Activated CD8-positive, alpha-beta T cell treated with anti-CD3 and anti-CD28 coated beads, Interleukin-2, amount 10 ng/mL, durations not matched to agents 7 days and 5 days (primary cell): Measurements from ENCODE around the gene BLMH. TPM values are rescaled to one million over a fixed set of nuclear protein-coding genes. Genes with fewer than 3 reads are reported as not detected.

Source experiments
- ATAC-seq: fragments of 150-1000 bp; cut with Tn5 transposase; one replicate; pipeline ENCODE4 v1.10.0; 2021; ENCODE audit warnings: moderate library complexity
- CTCF ChIA-PET: fragments of 350-600 bp; sonication (Branson Sonifier 250); formaldehyde crosslinking; loops from one replicate; lab custom pipeline; 2021; ENCODE audit warnings: antibody characterized with exemption; lab: Charles Lee
- POLR2A ChIA-PET: fragments of 350-600 bp; sonication (Branson Sonifier 250); formaldehyde crosslinking; loops from one replicate; lab custom pipeline; 2021; ENCODE audit warnings: antibody characterized with exemption; lab: Charles Lee
- DNase-seq: peaks from one replicate; pipeline ENCODE4 v3.0.0-alpha.2; 2020
- H3K27ac Mint-ChIP-seq: one replicate; pipeline ENCODE4 v1.8.0; 2021; ENCODE audit warnings: mild to moderate bottlenecking, mixed read lengths
- H3K27me3 Mint-ChIP-seq: one replicate; pipeline ENCODE4 v1.8.0; 2021; ENCODE audit warnings: low read depth, mixed read lengths
- H3K36me3 Mint-ChIP-seq: one replicate; pipeline ENCODE4 v1.8.0; 2021; ENCODE audit warnings: low read depth, mixed read lengths
- H3K4me1 Mint-ChIP-seq: one replicate; pipeline ENCODE4 v1.8.0; 2021; ENCODE audit warnings: low read depth, mixed read lengths
- H3K4me3 Mint-ChIP-seq: one replicate; pipeline ENCODE4 v1.8.0; 2021; ENCODE audit warnings: mild to moderate bottlenecking, mixed read lengths
- H3K9me3 Mint-ChIP-seq: one replicate; pipeline ENCODE4 v1.8.0; 2022; ENCODE audit warnings: mixed read lengths; ENCODE audit not compliant: insufficient read depth
- total RNA-seq, 2 experiments: library from RNA; stranded (reverse); gene quantifications; one replicate each; pipeline ENCODE4 v1.2.3, GENCODE V29; 2021

BLMH gene
- total RNA-seq, 2 experiments from 2014 or later = 57.9 to 61.1 TPM

- peaks cover 2% of the 10 kb centered on the region for H3K27me3 Mint-ChIP-seq
- CTCF ChIA-PET = interaction anchor here (1.1 kb wide), 1 partner anchor 200 kb away, joined by 3 read pairs; no protein-coding TSS in a partner anchor
- H3K27ac Mint-ChIP-seq = no peak overlapping the region
- no peak overlapping the region for H3K4me3 Mint-ChIP-seq
- peaks cover 7% of the 10 kb centered on the region for H3K4me1 Mint-ChIP-seq
- POLR2A ChIA-PET = interaction anchor here (0.6 kb wide), 1 partner anchor 93 kb away, joined by 3 read pairs; no protein-coding TSS in a partner anchor
- no peaks in the 10 kb centered on the region for H3K9me3 Mint-ChIP-seq
- ATAC-seq (no peak), DNase-seq (no peak)
- H3K36me3 Mint-ChIP-seq = no peaks in the 10 kb centered on the region
Measured at GRCh38 chr17:30304778-30305177, 13.0 kb upstream of the BLMH start.

GRCh38 chr17:30302241-30302640 is 10.5 kb upstream of the BLMH start:
- POLR2A ChIA-PET = no interaction called here
- H3K27ac Mint-ChIP-seq = no peak overlapping the region
- no peak for DNase-seq

GRCh38 chr17:30300818-30301217 is 9.1 kb upstream of the BLMH start:
- no peak for DNase-seq
- POLR2A ChIA-PET = no interaction called here
- no peak overlapping the region for H3K27ac Mint-ChIP-seq

More at GRCh38 chr17:30302241-30302640, 10.5 kb upstream of the BLMH start:
- H3K4me3 Mint-ChIP-seq = no peak overlapping the region
- ATAC-seq = no peak
- H3K9me3 Mint-ChIP-seq = no peaks in the 10 kb centered on the region
- CTCF ChIA-PET = interaction anchor here (1.1 kb wide), 1 partner anchor 34 kb away, joined by 3 read pairs; no protein-coding TSS in a partner anchor
- H3K4me1 Mint-ChIP-seq = peaks cover 7% of the 10 kb centered on the region
- no peaks in the 10 kb centered on the region for H3K36me3 Mint-ChIP-seq
- H3K27me3 Mint-ChIP-seq = peaks cover 2% of the 10 kb centered on the region

DNA sequence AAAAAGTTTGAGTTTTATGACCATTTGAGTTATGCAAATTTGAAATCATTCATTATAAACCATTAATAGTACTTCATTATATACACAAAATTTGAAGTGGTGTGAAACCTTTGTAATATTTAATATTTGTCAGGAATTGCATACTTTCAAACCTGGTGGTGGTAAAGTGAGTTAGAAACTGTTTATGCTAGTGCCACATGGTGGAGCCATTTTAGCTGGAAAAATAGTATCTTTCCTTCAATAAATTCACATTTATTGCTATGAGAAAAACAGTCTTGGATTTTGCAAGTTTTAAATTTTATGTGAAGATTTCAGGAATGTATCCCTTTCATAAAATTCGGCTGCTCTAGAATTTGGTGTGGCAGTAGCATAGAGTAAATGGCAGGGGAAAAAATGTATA is 7.3 kb upstream of the BLMH start:
- ChIA-PET POLR2A (no interaction called here), CTCF (interaction anchor here (0.9 to 2.5 kb wide), 3 partner anchors 24 to 37 kb away, joined by 3 to 9 read pairs (median 5); no protein-coding TSS in a partner anchor)
- H3K4me3 Mint-ChIP-seq = no peak overlapping the region

More at GRCh38 chr17:30300818-30301217, 9.1 kb upstream of the BLMH start:
- Mint-ChIP-seq H3K36me3 (no peaks in the 10 kb centered on the region), H3K4me1 (peaks cover 7% of the 10 kb centered on the region), H3K27me3 (peaks cover 1% of the 10 kb centered on the region), H3K4me3 (no peak overlapping the region), H3K9me3 (no peaks in the 10 kb centered on the region)
- no peak for ATAC-seq
- CTCF ChIA-PET = interaction anchor here (1.1 to 2.5 kb wide), 3 partner anchors 15 to 36 kb away, joined by 4 to 9 read pairs (median 5); no protein-coding TSS in a partner anchor

DNA sequence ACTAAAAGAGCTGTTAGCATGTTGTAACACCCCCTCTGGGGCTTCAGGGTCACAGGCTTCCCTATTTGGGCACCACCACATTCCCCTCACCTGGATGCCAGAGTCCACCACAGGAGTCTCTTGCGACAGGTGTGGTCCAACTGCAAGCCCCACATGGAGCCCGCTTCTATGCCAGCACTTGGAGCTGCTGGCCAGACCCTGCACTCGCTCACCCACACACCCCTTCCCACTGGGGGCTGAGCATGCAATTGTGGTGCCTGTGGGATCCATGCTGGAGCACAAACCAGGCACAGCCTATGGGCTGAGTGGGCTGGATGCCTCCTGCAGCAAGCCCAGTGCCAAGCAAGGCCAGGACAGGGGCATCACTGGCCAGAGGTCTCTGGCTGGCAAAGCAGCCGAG is 6.0 kb upstream of the BLMH start:
- ChIA-PET POLR2A (no interaction called here), CTCF (no interaction called here)
- DNase-seq (no peak), ATAC-seq (no peak)
- no peak overlapping the region for H3K27ac Mint-ChIP-seq
- H3K36me3 Mint-ChIP-seq = no peaks in the 10 kb centered on the region
- peaks cover 7% of the 10 kb centered on the region for H3K4me1 Mint-ChIP-seq
- no peaks in the 10 kb centered on the region for H3K9me3 Mint-ChIP-seq
- H3K27me3 Mint-ChIP-seq = no peaks in the 10 kb centered on the region
- H3K4me3 Mint-ChIP-seq = no peak overlapping the region

More for the DNA sequence above, 7.3 kb upstream of the BLMH start:
- H3K36me3 Mint-ChIP-seq = no peaks in the 10 kb centered on the region
- no peak overlapping the region for H3K27ac Mint-ChIP-seq
- no peaks in the 10 kb centered on the region for H3K27me3 Mint-ChIP-seq
- ATAC-seq = no peak
- H3K4me1 Mint-ChIP-seq = peaks cover 7% of the 10 kb centered on the region
- no peaks in the 10 kb centered on the region for H3K9me3 Mint-ChIP-seq
- no peak for DNase-seq

DNA sequence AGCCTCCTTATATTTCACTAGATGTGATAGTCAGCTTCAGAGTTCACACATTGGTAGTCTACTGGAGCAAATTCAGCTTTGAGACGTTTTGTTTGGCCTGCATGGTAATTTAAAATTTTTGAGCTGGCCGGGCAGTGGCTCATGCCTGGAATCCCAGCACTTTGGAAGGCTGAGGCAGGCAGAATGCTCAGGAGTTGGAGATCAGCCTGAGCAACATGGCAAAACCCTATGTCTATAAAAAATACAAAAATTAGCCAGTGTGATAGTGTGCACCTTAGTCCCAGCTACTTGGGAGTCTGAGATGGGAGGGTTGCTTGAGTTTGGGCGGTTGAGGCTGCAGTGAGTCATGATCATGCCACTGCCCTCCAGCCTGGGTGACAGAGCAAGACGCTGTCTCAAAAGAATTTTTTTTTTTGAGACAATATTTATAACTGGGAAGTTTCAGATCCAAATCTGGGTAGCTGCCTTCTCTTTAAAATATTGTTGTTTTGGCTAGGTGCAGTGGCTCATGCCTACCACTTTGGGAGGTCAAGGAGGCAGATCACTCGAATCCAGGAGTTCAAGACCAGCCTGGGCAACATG is 4.8 kb upstream of the BLMH start:
- Mint-ChIP-seq H3K4me3 (no peak overlapping the region), H3K4me1 (peaks cover 11% of the 10 kb centered on the region), H3K27ac (no peak overlapping the region), H3K27me3 (no peaks in the 10 kb centered on the region), H3K36me3 (no peaks in the 10 kb centered on the region), H3K9me3 (no peaks in the 10 kb centered on the region)
- ATAC-seq (no peak), DNase-seq (no peak)
- POLR2A ChIA-PET = no interaction called here
- CTCF ChIA-PET = interaction anchor here (1.1 to 2.2 kb wide), 2 partner anchors 40 to 43 kb away, joined by 4 to 8 read pairs; no protein-coding TSS in a partner anchor

- POLR2A ChIA-PET = interaction anchor here (0.6 to 1.8 kb wide), 6 partner anchors 24 to 175 kb away, joined by 3 to 4 read pairs (median 3); partner anchors contain the start of genes NSRP1 and TMIGD1
- H3K9me3 Mint-ChIP-seq = no peaks in the 10 kb centered on the region
- DNase-seq (peak; percentile 23), ATAC-seq (no peak)
- no peaks in the 10 kb centered on the region for H3K27me3 Mint-ChIP-seq
- peaks cover 20% of the 10 kb centered on the region for H3K4me1 Mint-ChIP-seq
- peaks cover 10% of the 10 kb centered on the region for H3K36me3 Mint-ChIP-seq
- peak overlapping the region; percentile 53 for H3K27ac Mint-ChIP-seq
- peak overlapping the region; percentile 52 for H3K4me3 Mint-ChIP-seq
- CTCF ChIA-PET = interaction anchor here (0.8 to 3.2 kb wide), 13 partner anchors 10 to 199 kb away, joined by 3 to 38 read pairs (median 5); no protein-coding TSS in a partner anchor
Measured at GRCh38 chr17:30292286-30292858, 628 bp upstream of the BLMH start.

GRCh38 chr17:30290696-30291542 is 825 bp downstream of the BLMH start:
- Mint-ChIP-seq H3K27ac (peak overlapping the region; percentile 84), H3K9me3 (no peaks in the 10 kb centered on the region), H3K27me3 (no peaks in the 10 kb centered on the region), H3K4me3 (peak overlapping the region; percentile 91), H3K36me3 (peaks cover 20% of the 10 kb centered on the region), H3K4me1 (peaks cover 20% of the 10 kb centered on the region)
- CTCF ChIA-PET = interaction anchor here (1.0 to 3.2 kb wide), 10 partner anchors 12 to 182 kb away, joined by 3 to 38 read pairs (median 6); no protein-coding TSS in a partner anchor
- peak; percentile 54 for ATAC-seq
- POLR2A ChIA-PET = interaction anchor here (0.8 to 1.8 kb wide), 11 partner anchors 8 to 174 kb away, joined by 3 to 5 read pairs (median 3); partner anchors contain the start of gene NSRP1
- DNase-seq = peak; percentile 54

DNA sequence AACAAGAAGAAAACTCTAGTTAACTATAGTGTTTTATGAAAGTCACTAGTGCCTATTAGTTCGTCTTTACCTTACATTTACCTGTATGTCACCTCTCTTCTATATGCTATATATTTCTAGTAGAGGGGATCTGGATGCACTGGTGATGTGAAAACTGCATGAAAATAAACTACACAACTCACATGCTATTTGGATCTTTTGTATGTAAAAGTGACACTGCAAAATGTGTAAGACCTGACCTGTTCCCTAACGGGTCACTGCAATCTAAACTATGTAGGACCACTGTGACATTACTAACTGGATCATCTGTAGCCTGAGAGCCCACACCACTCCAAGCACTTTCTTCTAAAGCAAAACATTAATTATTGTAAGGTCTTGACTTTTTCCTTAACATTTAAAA is 1.7 kb downstream of the BLMH start:
- no peak for ATAC-seq
- peaks cover 20% of the 10 kb centered on the region for H3K4me1 Mint-ChIP-seq
- POLR2A ChIA-PET = no interaction called here

DNA sequence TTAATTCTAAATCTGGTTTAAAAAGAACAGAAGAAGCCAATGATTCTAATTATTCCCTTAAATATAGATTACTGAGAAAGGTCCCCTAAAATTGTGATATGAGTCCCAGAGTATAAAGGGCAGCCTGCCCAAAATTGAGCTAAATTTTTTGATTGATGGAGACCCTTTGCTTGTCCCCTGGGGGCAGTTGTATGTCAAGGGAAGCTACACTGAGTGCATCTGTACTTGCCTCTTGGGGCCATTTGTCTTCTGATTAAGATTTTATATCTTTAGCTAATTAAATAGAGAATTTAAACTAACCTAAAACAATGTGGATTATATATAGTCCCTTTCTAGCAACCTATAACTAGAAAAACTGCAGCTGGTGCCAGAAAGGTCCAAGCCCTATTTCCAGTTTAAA is 12.6 kb downstream of the BLMH start:
- Mint-ChIP-seq H3K4me3 (no peak overlapping the region), H3K36me3 (peaks cover 44% of the 10 kb centered on the region), H3K27ac (no peak overlapping the region), H3K27me3 (no peaks in the 10 kb centered on the region), H3K4me1 (peaks cover 4% of the 10 kb centered on the region), H3K9me3 (no peaks in the 10 kb centered on the region)
- ChIA-PET POLR2A (no interaction called here), CTCF (interaction anchor here (0.9 to 2.3 kb wide), 6 partner anchors 13 to 174 kb away, joined by 3 to 14 read pairs (median 6); partner anchors contain the start of gene BLMH)
- DNase-seq = no peak
- no peak for ATAC-seq

More for the DNA sequence above, 1.7 kb downstream of the BLMH start:
- CTCF ChIA-PET = interaction anchor here (1.0 to 3.2 kb wide), 6 partner anchors 33 to 176 kb away, joined by 3 to 38 read pairs (median 5); no protein-coding TSS in a partner anchor
- peak overlapping the region; percentile 91 for H3K4me3 Mint-ChIP-seq
- H3K27me3 Mint-ChIP-seq = no peaks in the 10 kb centered on the region
- H3K36me3 Mint-ChIP-seq = peaks cover 28% of the 10 kb centered on the region
- no peak overlapping the region for H3K27ac Mint-ChIP-seq
- H3K9me3 Mint-ChIP-seq = no peaks in the 10 kb centered on the region
- no peak for DNase-seq

DNA sequence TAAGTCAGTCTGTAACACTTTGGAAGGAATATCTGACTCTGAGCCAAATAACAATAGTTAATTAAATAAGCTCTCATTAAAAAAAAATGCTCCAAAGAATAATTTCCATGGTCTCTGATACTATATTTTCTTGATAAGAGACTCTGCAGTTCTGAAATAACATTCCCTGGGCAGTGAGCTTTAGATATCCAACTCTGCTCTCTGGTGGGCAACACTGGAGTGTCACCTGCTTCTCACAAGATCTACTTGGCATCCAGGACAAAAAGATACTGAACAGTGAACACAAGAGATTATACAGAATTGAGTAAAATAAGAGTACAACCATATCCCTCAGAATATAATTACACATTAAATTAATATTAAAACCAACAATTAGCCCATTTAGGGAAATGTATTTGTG is 13.7 kb downstream of the BLMH start:
- H3K4me3 Mint-ChIP-seq = no peak overlapping the region
- no peaks in the 10 kb centered on the region for H3K27me3 Mint-ChIP-seq
- DNase-seq (no peak), ATAC-seq (no peak)
- no peaks in the 10 kb centered on the region for H3K9me3 Mint-ChIP-seq
- CTCF ChIA-PET = interaction anchor here (1.1 to 2.3 kb wide), 3 partner anchors 10 to 173 kb away, joined by 3 to 14 read pairs (median 6); no protein-coding TSS in a partner anchor
- no peak overlapping the region for H3K27ac Mint-ChIP-seq
- peaks cover 4% of the 10 kb centered on the region for H3K4me1 Mint-ChIP-seq
- peaks cover 48% of the 10 kb centered on the region for H3K36me3 Mint-ChIP-seq
- POLR2A ChIA-PET = no interaction called here
